MV-4-11 (cell line): ENCODE data around the gene PLEKHJ1.

ENCODE experiments used
- DNase-seq: peaks from one replicate; lab custom pipeline; 2025; lab: John Stamatoyannopoulos, UW

Gene PLEKHJ1

DNA sequence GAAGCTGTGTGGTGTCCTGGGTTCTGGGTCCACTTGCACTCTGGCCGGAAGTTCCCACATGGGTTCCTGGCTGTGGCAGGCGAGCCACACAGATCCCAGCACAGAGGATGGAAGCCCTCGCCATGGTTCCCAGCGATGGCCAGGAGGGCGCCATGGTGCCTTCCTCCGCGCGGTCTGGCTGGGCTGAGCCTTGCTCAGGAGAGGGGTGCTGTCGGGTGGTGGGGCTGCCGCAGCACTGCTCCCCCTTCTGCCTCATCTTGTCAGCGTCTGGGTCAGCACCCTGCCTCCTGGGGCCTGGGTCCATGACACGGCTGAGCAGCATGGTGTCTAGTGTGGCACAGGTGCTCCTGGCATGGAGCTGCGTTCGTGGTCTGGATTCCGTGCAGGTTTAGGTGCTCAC is 38.9 kb downstream of the PLEKHJ1 start:
- DNase-seq, result no peak

DNA sequence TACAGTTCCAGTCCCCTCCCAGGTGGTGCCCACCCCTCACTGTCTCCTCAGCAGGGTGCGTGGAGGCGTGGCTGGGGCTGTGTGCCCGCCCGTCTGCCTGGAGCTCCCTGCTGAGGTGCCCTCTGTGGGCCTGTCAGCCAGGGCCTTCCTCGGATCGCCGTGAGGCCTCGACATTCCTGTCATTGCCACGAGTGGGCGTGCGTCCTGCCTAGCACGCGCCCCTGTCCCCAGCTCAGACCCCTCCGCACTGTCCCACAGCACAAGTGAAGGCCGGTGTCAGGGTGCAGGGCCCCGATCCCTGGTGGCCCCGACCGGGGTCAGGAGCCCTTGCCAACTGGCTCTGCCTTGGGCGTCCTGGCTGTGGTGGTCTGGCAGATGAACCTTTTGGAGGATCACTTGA is 40.2 kb downstream of the PLEKHJ1 start:
- DNase-seq, result no peak

DNA sequence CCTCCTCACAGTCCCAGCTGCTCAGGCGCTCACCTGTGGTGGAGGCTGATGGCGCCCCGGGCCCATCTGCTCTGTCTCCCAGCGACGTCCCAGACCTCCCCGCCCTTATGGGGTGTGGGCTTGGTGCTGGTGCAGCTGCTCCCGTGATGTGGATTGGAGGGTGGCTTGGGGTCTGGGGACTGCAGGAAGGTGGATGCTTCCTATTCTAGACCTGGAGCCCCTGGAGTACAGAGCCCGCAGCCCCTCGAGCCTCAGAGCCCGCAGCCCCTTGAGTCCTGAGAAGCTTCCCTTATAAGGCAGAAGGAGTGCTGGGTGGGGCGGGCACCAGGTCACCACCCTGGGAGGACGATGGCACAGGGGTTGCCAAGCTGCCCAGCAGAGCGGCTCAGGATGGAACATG is 40.8 kb downstream of the PLEKHJ1 start:
- no peak for DNase-seq

DNA sequence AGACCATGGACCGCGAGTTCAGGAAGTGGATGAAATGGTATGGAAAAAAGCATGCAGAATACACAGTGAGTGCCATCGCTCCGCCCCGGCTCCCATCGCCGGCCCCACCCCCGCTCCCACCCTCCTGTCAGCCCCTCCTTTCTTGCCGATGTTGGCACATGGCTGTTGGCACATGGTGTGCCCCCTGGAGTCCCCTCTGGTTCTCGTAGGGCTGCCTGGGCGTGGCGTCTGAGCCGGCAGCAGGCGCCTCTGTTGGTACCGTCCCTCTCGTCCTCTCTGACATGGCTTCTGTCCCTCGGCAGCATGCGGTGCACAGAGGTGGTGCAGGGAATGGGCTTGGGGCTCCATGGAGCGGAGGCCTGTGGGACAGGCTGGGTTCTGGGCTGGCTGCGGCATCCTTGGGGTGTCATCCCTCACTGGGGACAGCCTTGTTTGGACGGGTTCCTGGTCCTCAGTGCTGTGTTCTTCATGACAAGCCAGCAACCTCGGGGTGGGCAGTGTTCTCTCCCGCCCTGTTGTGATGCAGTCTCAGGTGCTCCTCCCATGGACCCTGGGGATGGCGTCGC is 41.5 kb downstream of the PLEKHJ1 start:
- DNase-seq, result no peak

DNA sequence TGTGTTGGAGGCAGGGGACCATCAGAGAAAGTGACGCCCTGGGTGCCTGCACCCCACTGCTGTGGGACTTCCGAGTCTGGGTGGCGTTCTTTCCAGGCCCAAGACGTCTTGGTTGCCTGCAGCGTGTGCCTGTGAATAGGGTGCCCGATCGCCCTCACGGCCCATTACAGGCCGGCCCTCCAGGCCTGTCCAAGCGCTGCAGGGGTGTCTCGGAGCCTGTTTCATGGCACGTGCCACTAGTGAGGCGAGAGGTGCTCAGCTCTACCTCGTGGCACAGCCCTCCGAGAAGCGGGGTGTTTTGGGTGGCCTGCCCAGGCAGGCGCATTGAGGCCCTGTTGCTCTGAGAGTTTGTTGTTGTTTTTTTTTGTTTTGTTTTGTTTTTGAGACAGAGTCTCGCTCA is 42.3 kb downstream of the PLEKHJ1 start:
- DNase-seq, result no peak

DNA sequence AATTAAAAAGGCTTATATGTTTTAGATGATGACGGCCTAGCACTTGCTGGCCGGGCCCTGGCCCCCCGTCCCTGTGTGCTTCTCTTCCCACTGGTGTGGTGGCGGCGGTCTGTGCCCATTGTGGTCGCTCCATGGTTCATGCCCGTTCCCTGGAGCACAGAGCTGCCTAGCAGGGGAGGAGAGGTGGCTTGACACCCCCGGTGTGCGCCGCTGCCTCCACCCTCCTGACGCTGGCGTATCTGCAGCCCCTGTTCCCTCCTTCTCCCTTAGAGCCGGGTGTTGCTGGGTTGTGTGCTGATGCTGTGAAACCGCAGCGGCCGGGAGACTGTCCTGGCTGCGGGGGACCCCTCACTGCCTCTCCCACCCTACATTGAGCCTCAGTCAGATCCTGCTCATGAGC is 43.3 kb downstream of the PLEKHJ1 start:
- DNase-seq, result no peak

DNA sequence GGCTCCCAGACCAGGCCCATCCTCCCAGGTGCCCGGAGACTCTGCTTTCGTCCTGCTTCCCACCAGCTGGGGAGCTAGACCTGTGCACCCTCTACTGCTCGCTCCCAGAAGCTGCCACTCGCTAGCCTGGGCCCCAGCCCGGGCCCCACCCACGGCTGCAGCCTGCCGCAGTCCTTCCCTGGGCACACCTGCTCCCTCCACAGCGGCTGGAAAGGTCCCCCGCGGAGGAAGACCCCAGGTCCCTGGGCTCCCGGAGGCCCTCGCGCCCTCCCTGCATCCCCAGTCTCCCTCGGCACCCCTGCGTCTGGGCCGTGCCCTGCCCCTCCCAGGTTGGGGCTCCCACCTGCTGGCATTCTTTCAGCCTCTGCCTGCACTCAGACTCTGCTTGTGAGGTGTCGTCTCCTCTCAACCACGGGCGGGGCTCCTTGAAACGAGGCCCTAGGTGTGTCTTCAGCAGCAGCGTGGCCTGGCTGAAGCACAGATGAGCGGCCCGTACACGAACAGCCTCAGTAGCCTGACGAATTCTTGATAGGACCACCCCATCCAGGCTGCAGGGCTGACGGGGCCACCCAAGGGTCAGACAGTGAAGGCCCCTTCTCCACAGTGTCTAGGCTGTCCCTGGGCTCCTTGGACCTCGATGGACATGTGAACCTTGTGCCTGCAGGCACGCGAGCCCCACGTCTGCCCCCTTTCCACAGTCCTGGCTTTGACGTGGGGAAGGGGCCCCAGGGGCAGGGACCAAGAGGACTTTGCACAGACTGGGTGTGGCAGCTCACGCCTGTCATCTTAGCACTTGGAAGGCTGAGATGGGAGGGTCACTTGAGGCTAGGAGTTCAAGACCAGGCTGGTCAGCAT is 44.4 kb downstream of the PLEKHJ1 start:
- DNase-seq, result no peak

DNA sequence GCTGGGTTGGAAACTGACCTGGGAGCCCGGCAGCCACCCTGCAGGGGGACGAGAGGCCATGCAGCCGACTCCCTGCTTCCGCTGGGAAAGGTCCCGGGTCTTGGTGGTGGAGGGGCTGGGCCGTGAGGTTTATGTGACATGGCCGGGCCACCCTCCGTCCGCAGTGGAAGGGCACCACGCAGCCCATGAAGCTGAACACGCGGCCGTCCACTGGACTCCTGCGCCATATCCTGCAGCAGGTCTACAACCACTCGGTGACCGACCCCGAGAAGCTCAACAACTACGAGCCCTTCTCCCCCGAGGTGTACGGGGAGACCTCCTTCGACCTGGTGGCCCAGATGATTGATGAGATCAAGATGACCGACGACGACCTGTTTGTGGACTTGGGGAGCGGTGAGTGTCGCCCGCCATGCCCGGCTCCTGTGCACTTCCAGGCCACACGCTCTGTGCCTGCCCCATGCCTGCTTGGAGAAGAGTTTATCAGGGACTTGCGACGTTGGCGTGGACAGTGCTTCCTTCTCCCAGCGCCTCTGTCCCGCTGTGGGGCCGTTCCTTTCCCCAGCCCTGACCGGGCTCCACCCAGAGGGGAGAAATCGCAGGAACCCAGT is 45.2 kb downstream of the PLEKHJ1 start:
- no peak for DNase-seq

DNA sequence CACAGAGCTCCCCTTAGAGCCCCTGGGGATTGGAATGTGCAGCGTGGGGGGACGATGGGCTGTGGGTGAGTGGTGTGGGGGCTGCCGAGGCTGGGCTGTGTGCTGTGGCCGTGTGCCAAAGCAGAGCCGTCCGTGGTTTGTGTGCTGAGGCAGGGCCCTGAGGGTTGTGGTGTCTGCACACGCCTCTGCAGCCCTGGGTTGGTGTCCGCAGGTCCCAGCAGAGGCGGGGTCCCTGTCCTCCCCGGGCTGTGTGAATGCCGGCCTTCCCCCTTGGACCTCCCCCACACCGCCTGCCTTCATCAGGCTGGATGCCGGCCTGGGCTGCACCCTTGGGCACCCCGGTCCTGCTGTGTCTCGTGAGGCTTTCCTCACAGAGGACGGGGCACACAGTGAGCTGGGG is 46.2 kb downstream of the PLEKHJ1 start:
- DNase-seq, result no peak

DNA sequence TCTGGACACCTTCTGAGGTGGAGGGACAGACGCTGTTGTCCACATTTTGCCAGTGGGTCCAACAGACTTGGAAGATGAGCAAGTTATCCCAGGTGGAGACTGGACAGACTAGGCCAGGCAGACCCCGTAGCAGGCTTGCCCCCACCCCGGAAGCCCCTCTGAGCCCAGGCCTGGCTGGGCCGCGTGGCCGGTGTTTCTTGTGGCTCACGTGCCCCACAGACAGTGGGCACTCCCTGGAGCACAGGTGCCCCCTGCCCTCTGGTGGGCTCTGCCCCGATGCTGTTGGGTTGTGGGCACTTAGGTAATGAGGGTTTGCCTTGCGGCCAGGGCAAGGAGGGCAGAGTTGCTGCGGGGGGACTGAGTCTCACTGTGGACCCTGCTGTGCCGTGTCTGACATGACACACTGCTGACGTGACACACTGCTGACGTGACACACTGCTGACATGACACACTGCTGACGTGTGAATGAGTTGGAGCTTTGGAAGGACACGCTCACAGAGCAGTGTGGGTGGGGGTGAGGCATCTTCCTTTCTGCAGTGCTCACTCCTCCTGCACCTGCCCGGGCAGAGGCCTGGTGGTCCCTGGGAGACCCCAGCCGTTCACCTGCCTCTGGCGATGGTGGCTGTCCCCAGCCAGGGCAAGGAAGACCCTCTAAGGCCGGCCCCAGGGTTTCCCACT is 47.3 kb downstream of the PLEKHJ1 start:
- DNase-seq, result no peak

DNA sequence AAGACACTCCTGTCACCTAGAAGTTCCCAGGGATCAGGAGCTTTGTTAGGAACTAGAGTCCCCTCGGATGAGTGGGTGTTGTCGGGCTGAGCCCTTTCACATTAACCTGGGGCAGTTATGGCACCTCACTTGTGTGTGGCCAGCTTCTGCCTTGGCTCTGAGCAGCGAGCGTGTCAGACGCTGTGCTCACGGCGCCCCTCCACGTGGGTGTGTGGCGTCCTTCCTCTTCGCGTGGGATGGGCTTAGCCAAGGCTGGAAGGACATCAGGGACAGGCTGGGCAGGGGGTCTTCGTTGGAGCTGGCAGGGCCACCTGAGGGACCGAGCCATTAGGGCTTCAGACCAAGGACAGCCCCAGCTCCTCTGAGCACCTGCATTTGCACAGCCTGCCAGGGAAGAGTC is 49.0 kb downstream of the PLEKHJ1 start:
- no peak for DNase-seq

DNA sequence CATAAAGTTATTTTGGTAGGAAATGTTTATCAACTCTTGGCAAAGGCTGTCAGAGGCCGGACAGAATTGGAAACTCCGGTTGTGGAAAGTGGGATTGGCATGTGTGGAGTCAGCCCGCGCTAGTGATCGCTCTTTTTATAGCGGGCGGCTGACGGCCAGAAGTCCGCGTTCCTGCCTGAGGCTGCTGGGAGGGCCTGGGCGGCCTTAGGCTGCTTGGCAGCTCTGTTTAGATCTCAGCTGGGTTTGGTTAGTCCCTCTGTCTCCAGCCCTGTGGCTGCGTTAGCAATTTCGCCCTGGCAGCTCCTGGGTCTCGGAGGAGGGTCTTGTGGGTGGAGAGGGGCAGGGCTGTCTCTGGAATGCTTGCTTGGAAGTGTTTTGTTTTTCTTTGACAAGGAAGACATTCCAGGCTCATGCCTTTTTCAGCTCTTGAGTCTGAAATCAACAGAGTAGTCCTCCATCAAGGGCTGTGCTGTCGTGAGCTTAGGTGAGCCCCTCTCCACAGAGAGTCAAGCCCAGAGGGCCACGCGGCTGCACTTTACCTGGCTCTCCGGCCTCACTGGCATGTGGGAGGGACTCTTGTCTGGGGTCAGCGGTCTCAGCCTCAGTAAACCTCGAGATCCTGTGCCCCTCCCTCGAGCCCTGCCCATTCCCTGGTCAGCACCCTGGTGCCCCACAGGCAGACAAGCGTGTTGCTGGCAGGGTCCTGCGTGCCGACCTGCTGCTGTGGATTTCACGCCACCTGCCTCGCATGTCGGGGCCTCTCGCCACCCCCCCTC is 49.9 kb downstream of the PLEKHJ1 start:
- no peak for DNase-seq

DNA sequence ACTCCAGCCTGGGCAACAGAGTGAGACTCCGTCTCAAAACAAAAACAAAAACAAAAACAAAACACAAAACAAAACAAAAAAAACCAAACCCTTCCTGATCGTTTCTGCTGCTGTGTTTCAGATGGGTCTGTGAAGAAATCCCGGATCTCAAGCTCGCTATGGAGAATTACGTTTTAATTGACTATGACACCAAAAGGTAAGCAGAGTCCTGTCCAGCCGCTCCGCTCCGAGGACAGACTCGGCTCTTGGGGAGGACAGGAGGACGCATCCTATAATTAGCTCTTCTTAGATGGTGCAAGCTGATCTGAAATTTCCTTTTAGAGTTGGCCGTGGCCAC is 50.4 kb downstream of the PLEKHJ1 start:
- no peak for DNase-seq

DNA sequence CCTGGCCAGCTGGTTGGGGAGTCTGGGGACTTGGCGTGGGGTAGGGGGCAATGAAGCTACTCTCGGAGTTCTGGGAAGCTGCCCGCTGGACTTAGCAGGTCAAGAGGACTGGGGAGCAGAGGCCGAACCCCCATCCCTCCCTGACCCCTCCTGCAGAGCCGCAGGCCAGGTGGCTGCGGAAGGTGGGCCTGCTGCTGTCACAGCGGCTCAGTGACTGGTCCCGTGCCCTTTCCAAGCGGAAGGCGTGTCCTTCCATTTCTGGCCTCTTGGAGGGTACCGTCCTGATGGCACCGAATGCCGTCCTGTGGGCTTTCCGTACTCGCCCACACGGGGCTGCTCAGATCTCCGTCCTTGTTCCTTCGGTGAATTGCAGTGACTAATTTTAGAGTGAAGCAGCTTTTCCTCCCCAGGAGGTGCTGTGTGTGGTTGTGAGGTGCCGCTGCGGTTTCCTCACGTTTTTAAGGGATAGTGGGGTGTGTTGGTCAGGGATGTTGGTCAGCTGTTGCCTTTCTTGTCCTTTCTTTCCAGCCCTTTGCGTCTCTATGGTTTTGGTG is 51.6 kb downstream of the PLEKHJ1 start:
- DNase-seq, result no peak
